ENCODE data around the gene RPL27. TPM values are rescaled to one million over a fixed set of nuclear protein-coding genes. Genes with fewer than 3 reads are reported as not detected.

The RPL27 gene
- total and polyA plus RNA-seq, 2 of the 4 experiments (the other 2 are of a cell fraction) = 1,595 to 2,806 TPM

- Histone ChIP-seq H3K27me3 (ENCODE audit: control insufficient read depth, insufficient read depth, low read length) (no peaks in the 10 kb centered on the region), H2AK5ac (ENCODE audit: low read depth, low read length) (peak within 1 kb of the TSS; percentile 88), H4K91ac (ENCODE audit: insufficient read depth, low read depth, low read length) (peak within 1 kb of the TSS; percentile 89), H4K8ac (ENCODE audit: low read depth in 2 of 2, low read length in 2 of 2) (peak within 1 kb of the TSS; percentile 88 to 96), H3K56ac (ENCODE audit: extremely low read depth, insufficient read depth, low read length) (peak within 1 kb of the TSS; percentile 95), H2AK9ac (replicated peaks; ENCODE audit: low read depth, low read length, poor library complexity) (peak within 1 kb of the TSS; percentile 99), H3K4me2 (ENCODE audit: low read depth, low read length) (peak within 1 kb of the TSS; percentile 99), H4K20me1 (ENCODE audit: insufficient read depth, low read length) (peaks cover 10% of the 10 kb centered on the region; the same call in 1 of the 2 replicates), H3K9ac (ENCODE audit: low read depth, low read length) (peak within 1 kb of the TSS; percentile 76), H3K23ac (ENCODE audit: low read depth, low read length) (peak within 1 kb of the TSS; percentile 92), H3K79me1 (ENCODE audit: low read depth in 1 of 2, low read length in 2 of 2) (peaks cover 0 to 53% of the 10 kb centered on the region in 2 experiments; a peak in 3 of 4 replicates), H3K9me1 (ENCODE audit: insufficient read depth, low read length) (peaks cover 18% of the 10 kb centered on the region), H2AFZ (replicated peaks; ENCODE audit: low read length, poor library complexity) (peak within 1 kb of the TSS; percentile 99), H3K27ac (ENCODE audit: insufficient read depth, low read length) (peak within 1 kb of the TSS; percentile 74), H2BK120ac (ENCODE audit: low read depth, low read length) (peak within 1 kb of the TSS; percentile 74), H4K5ac (ENCODE audit: low read depth, low read length) (peak within 1 kb of the TSS; percentile 74), H2BK5ac (ENCODE audit: low read depth, low read length, poor library complexity, severe bottlenecking) (peak within 1 kb of the TSS; percentile 60), H2BK20ac (ENCODE audit: low read depth, low read length) (peak within 1 kb of the TSS; percentile 50; the same call in 1 of the 2 replicates), H2BK15ac (ENCODE audit: low read depth, low read length) (peak within 1 kb of the TSS; percentile 93), H3K18ac (ENCODE audit: low read depth, low read length) (peak within 1 kb of the TSS; percentile 73), H3K36me3 (ENCODE audit: control insufficient read depth, insufficient read depth, low read length) (peaks cover 1% of the 10 kb centered on the region; the same call in 1 of the 2 replicates), H3K4ac (ENCODE audit: low read depth, low read length) (peak within 1 kb of the TSS; percentile 88), H3K4me3 (ENCODE audit: insufficient read depth, low read depth, low read length) (peak within 1 kb of the TSS; percentile 76), H3K4me1 (ENCODE audit: control insufficient read depth, insufficient read depth, low read length) (peaks cover 6% of the 10 kb centered on the region), H3K14ac (replicated peaks; ENCODE audit: low read depth, low read length) (peak within 1 kb of the TSS; percentile 81), H3K9me3 (ENCODE audit: control insufficient read depth, insufficient read depth, low read length) (no peaks in the 10 kb centered on the region)
- dilution Hi-C loops (cut with HindIII; ENCODE audit: low sequenced_read_pairs, unreplicated experiment) = no loop called here
- ChIA-PET CTCF (no interaction called here), POLR2A (ENCODE audit: unreplicated experiment) (interaction anchor here (2.0 kb wide), 1 partner anchor 18 kb away, joined by 6 read pairs; the partner anchor contains the start of gene RPL27)
- in situ Hi-C loops (cut with MboI; ENCODE audit: low sequenced_read_pairs) = loop anchor here (25.0 kb wide), 1 partner anchor 382 kb away; no protein-coding TSS in a partner anchor
- intact Hi-C loops (cut with micrococcal nuclease) = no loop called here
- TF ChIP-seq SMC3 (IDR thresholded peaks at IDR 0.05; ENCODE audit: low read depth, low read length) (no peak), MAZ (IDR thresholded peaks at IDR 0.05; ENCODE audit: borderline replicate concordance, low read depth, low read length) (peak; percentile 65), MXI1 (IDR thresholded peaks at IDR 0.05; ENCODE audit: borderline replicate concordance, low read depth, low read length) (peak; percentile 86; the same call in 1 of the 2 replicates), POLR2A (IDR thresholded peaks at IDR 0.05; ENCODE audit: low read depth, low read length) (peak; percentile 5; the same call in 1 of the 2 replicates)
- ATAC-seq (ENCODE audit: low read depth) (peak; percentile 93), DNase-seq (peak; percentile 73)
- 1% methylated on average over 15 of the region's 39 CpGs; no CpG with 5 or more reads in 1 of the 2 experiments for WGBS, 2 experiments (ENCODE audit: extremely low coverage in 2 of 2, insufficient read length in 1 of 2)
- BruUV-seq (replicated peaks) = no TSS peak
Measured at GRCh38 chr17:42980274-42980765, 17.9 kb upstream of the RPL27 start, which contains the start of gene RUNDC1. Gene RUNDC1, plus strand, starts transcription at chr17:42980565. Its CDS starts 12 bp downstream, at chr17:42980577.

Measured in IMR-90 (cell line).